C4-2B (cell line): ENCODE data around the gene SLC8A1.

ENCODE experiments used
- ZFX ChIP-seq: fragments of 450-650 bp; IDR thresholded peaks from 2 replicates; pipeline ENCODE4 v1.6.1; 2017
- TF ChIP-seq, protein P1 (sequence below): fragments of 450-650 bp; conservative IDR thresholded peaks from 2 replicates; pipeline ENCODE4 v1.5.1; 2017; ENCODE audit warnings: mild to moderate bottlenecking

DNA sequence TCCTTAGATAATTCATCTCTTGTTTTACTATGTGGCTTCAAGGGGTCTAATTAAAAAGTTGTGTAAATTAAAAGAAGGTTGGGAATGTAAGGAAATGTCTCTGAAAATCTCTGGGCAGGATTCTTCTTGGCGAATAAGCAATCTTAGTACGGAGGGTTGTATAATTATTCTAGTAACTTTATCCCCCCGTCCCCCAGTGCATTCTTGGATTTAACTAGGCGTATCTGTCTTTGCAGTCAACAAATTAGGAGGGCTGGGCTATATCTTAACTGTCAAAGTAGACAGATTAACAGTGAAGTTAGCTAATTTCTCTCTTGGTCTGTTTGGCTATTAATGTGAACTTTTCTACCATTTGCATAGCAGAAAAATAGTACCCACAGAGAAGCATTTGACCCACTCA, 343.0 kb downstream of the SLC8A1 start:
- no peak for TF ChIP-seq ZFX
- TF ChIP-seq, protein P1, sequence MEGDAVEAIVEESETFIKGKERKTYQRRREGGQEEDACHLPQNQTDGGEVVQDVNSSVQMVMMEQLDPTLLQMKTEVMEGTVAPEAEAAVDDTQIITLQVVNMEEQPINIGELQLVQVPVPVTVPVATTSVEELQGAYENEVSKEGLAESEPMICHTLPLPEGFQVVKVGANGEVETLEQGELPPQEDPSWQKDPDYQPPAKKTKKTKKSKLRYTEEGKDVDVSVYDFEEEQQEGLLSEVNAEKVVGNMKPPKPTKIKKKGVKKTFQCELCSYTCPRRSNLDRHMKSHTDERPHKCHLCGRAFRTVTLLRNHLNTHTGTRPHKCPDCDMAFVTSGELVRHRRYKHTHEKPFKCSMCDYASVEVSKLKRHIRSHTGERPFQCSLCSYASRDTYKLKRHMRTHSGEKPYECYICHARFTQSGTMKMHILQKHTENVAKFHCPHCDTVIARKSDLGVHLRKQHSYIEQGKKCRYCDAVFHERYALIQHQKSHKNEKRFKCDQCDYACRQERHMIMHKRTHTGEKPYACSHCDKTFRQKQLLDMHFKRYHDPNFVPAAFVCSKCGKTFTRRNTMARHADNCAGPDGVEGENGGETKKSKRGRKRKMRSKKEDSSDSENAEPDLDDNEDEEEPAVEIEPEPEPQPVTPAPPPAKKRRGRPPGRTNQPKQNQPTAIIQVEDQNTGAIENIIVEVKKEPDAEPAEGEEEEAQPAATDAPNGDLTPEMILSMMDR, result no peak
